ENCODE data around the gene THOC5. TPM values are rescaled to one million over a fixed set of nuclear protein-coding genes. Genes with fewer than 3 reads are reported as not detected.
A peak's percentile ranks its signal among the peaks of the same experiment; 100 is the strongest.

The THOC5 gene
- total RNA-seq, 4 donors from 2014 or later: 22.4 to 43.7 (median 27.0) TPM

DNA sequence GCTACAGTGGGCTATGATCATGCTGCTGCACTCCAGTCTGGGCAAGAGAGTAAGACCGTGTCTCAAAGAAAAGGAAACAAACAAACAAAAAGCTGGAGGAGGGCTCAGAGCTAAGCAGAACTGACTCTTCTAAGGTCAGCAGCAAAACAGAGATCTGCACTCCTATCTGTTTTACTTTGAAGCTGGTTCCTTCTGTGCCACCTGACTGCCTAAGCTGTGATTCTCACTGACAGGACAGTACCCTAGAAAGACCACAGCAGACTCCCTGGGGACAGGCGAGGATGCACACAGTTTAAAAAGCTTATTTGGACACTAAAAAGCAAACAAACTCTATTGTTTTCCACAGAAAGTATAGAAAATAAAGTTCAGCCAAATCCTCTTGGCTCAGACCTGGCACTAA lies 43.0 kb downstream of the THOC5 start:
- DNase-seq: no peak
- Histone ChIP-seq H3K27me3 (no peaks in the 10 kb centered on the region), H3K27ac (no peak overlapping the region), H3K9me3 (no peaks in the 10 kb centered on the region), H3K4me3 (no peak overlapping the region), H3K4me1 (no peaks in the 10 kb centered on the region), H3K36me3 (peaks cover 0 to 63% (median 18%) of the 10 kb centered on the region in 4 donors)
- no peak for TF ChIP-seq POLR2AphosphoS5 (IDR thresholded peaks at IDR 0.05)
- no peak for TF ChIP-seq EP300 (IDR thresholded peaks at IDR 0.05; ENCODE audit: low read depth)
- TF ChIP-seq, protein P1, sequence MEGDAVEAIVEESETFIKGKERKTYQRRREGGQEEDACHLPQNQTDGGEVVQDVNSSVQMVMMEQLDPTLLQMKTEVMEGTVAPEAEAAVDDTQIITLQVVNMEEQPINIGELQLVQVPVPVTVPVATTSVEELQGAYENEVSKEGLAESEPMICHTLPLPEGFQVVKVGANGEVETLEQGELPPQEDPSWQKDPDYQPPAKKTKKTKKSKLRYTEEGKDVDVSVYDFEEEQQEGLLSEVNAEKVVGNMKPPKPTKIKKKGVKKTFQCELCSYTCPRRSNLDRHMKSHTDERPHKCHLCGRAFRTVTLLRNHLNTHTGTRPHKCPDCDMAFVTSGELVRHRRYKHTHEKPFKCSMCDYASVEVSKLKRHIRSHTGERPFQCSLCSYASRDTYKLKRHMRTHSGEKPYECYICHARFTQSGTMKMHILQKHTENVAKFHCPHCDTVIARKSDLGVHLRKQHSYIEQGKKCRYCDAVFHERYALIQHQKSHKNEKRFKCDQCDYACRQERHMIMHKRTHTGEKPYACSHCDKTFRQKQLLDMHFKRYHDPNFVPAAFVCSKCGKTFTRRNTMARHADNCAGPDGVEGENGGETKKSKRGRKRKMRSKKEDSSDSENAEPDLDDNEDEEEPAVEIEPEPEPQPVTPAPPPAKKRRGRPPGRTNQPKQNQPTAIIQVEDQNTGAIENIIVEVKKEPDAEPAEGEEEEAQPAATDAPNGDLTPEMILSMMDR (IDR thresholded peaks at IDR 0.05): no peak
- TF ChIP-seq POLR2A (IDR thresholded peaks at IDR 0.05): no peak
- in situ Hi-C loops (cut with MboI; ENCODE audit: low pct_ligation_motif_present in 1 of 4, low pct_unique_long_range_greater_than_20kb in 1 of 4, low sequenced_read_pairs in 3 of 4) (no loop called here), intact Hi-C loops (cut with DNase I; ENCODE audit: low total_unique reads) (no loop called here)
- WGBS, 2 donors (ENCODE audit: low coverage in 1 of 2): 88 to 100% methylated on average over 1 to 2 of the region's 2 CpGs

DNA sequence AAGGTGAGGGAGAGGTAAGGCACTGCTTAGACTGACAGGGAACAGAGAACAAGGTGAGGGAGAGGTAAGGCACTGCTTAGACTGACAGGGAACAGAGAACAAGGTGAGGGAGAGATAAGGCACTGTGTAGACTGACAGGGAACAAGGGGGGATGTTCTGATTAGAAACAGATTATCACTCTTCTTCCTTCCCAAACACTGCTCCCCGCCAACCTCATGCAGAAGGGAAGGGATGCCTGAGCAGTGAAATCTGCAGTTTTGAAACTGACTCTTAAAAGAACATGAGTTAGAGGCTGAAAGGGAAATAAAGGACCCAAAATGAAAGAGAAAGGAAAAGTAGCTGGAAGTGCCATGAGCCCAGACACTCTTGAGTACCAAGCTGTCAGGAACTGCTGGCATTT lies 43.7 kb downstream of the THOC5 start:
- H3K36me3 ChIP-seq: peaks cover 0 to 56% (median 16%) of the 10 kb centered on the region in 4 donors
- H3K27me3 ChIP-seq: no peaks in the 10 kb centered on the region
- no peaks in the 10 kb centered on the region for H3K4me1 ChIP-seq
- WGBS, 2 donors (ENCODE audit: low coverage in 1 of 2): 93 to 100% methylated on average over 1 of the region's 1 CpG
- H3K4me3 ChIP-seq: no peak overlapping the region
- intact Hi-C loops (cut with DNase I; ENCODE audit: low total_unique reads): no loop called here
- H3K27ac ChIP-seq: no peak overlapping the region
- TF ChIP-seq POLR2A (IDR thresholded peaks at IDR 0.05) (no peak), POLR2AphosphoS5 (IDR thresholded peaks at IDR 0.05) (no peak), EP300 (IDR thresholded peaks at IDR 0.05; ENCODE audit: low read depth) (no peak)
- TF ChIP-seq, protein P1 (IDR thresholded peaks at IDR 0.05): no peak
- in situ Hi-C loops (cut with MboI; ENCODE audit: low pct_ligation_motif_present in 1 of 4, low pct_unique_long_range_greater_than_20kb in 1 of 4, low sequenced_read_pairs in 3 of 4): no loop called here
- DNase-seq: no peak
- no peaks in the 10 kb centered on the region for H3K9me3 ChIP-seq

- DNase-seq: no peak
- peaks cover 0 to 53% (median 16%) of the 10 kb centered on the region in 4 donors for H3K36me3 ChIP-seq
Measured at GRCh38 chr22:29509298-29509697, 44.3 kb downstream of the THOC5 start.

DNA sequence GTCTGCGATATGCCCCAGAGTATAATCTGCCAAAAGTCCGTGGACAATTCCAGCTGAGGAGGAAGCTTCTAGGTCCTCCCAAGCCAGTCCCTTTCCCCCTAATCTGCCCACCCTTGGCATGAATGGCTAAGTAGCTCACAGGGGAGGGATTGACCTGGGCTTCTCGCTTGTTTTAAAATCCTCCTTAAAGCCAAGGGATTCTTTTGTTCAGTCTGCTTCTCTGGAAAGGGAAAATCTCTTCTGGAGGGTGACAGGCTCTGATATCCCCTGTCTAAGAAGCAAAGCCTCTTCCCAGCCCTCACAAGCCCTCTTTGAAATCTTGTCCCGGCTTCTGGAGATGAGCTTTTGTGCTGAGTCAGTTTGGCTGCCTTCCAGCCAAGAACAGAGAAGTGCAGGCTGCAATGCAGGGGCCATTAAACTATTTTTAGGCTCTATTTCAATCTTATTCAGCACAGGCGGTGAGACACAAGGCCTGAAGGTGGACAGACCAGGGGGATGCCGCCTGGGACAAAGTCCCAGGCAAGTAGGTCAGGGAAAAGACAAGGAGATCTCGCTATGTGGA lies 49.7 kb downstream of the THOC5 start:
- intact Hi-C loops (cut with DNase I; ENCODE audit: low total_unique reads) (no loop called here), in situ Hi-C loops (cut with MboI; ENCODE audit: low pct_ligation_motif_present in 1 of 4, low pct_unique_long_range_greater_than_20kb in 1 of 4, low sequenced_read_pairs in 3 of 4) (no loop called here)
- Histone ChIP-seq H3K4me3 (no peak overlapping the region), H3K36me3 (peaks cover 0 to 28% (median 4%) of the 10 kb centered on the region in 4 donors), H3K27me3 (no peaks in the 10 kb centered on the region), H3K9me3 (no peaks in the 10 kb centered on the region), H3K4me1 (peaks cover 0 to 15% (median 8%) of the 10 kb centered on the region in 4 donors), H3K27ac (peak overlapping the region in 1 of 4 donors; percentile 26)
- TF ChIP-seq POLR2AphosphoS5 (IDR thresholded peaks at IDR 0.05) (no peak), POLR2A (IDR thresholded peaks at IDR 0.05) (no peak), EP300 (IDR thresholded peaks at IDR 0.05; ENCODE audit: low read depth) (no peak)
- TF ChIP-seq, protein P1 (IDR thresholded peaks at IDR 0.05): no peak
- 54 to 67% methylated on average over 2 to 7 of the region's 7 CpGs for WGBS, 2 donors (ENCODE audit: low coverage in 1 of 2)
- peak; percentile 44 for DNase-seq

More at GRCh38 chr22:29509298-29509697, 44.3 kb downstream of the THOC5 start:
- H3K4me3 ChIP-seq: no peak overlapping the region
- peaks cover 0 to under 1% (median under 1%) of the 10 kb centered on the region in 4 donors for H3K4me1 ChIP-seq
- TF ChIP-seq POLR2A (IDR thresholded peaks at IDR 0.05): no peak
- no peak for TF ChIP-seq POLR2AphosphoS5 (IDR thresholded peaks at IDR 0.05)
- TF ChIP-seq, protein P1 (IDR thresholded peaks at IDR 0.05): no peak
- no peak for TF ChIP-seq EP300 (IDR thresholded peaks at IDR 0.05; ENCODE audit: low read depth)
- H3K27ac ChIP-seq: no peak overlapping the region
- in situ Hi-C loops (cut with MboI; ENCODE audit: low pct_ligation_motif_present in 1 of 4, low pct_unique_long_range_greater_than_20kb in 1 of 4, low sequenced_read_pairs in 3 of 4) (no loop called here), intact Hi-C loops (cut with DNase I; ENCODE audit: low total_unique reads) (no loop called here)
- H3K27me3 ChIP-seq: no peaks in the 10 kb centered on the region
- no peaks in the 10 kb centered on the region for H3K9me3 ChIP-seq

Data from transverse colon (tissue), 4 donors.